Heart left ventricle (tissue), 13 donors: ENCODE measurements around the gene MMAB.

ENCODE experiments used
- POLR2A ChIP-seq, 2 donors: fragments of 450-650 bp; IDR thresholded peaks; one replicate each; pipeline ENCODE4 v1.6.1; 2017; ENCODE audit warnings: antibody characterized with exemption in 2 of 2, mild to moderate bottlenecking in 2 of 2, moderate library complexity in 2 of 2
- TF ChIP-seq, protein P1 (sequence below), 12 donors: fragments of 200-600 bp; sonication (generic) in 4 of 12; IDR thresholded peaks; one replicate each; pipeline versions ENCODE4 v1.5.0 to v1.8.0; 2018 to 2022; ENCODE audit warnings: antibody characterized with exemption in 12 of 12, mild to moderate bottlenecking in 5 of 12
- donor health status: ischemic (EF 13 %, LVEDD 7.1; RV severe dilation, severe dysfunction).
- donor health status: DM: no; HTN: yes; CAD: no.
- donor health status: DM: no; HTN: no; CAD: no.
- donor health status: ischemic (EF 25% LVEDD 6.9; RV normal size, moderate dysfunction).
- donor health status: ischemic (EF 25% LVEDD 5.7; RV mildly dilated, moderate dysfunction).
- donor health status: ischemic (EF 35%, LVEDD 5.7; RV mildly dilated, moderate dysfunction).
- donor health status: nonischemic (EF 11% LVEDD 7.7; RV severe dilation, severe dysfunction).
- donor health status: DM: yes; HTN: yes; CAD: no.
- donor health status: PGD.
- donor health status: ischemic (EF 29% LVEDD 5.4; RV normal size, mild dysfunction).
- donor health status: nonischemic (EF 23%, LVEDD 6.1; RV moderate dilation, normal function).

DNA sequence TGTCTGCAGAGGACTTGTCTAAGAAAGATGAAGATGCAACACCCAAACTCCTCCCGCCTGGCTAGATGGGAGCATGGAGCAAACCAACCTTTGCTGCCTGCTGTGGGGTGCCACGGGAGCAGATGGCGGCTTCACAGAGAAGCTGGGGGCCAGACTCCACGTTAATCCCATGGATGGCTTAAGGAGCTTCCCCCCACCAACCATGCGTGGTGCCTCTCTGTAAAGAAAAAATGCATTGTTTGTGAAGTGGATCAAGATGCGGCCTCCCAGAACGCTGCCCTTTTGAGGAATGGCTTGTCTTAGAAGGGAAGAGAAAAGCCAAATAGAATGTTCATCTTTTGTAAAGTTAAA lies 15.9 kb upstream of the MMAB start:
- TF ChIP-seq, protein P1, sequence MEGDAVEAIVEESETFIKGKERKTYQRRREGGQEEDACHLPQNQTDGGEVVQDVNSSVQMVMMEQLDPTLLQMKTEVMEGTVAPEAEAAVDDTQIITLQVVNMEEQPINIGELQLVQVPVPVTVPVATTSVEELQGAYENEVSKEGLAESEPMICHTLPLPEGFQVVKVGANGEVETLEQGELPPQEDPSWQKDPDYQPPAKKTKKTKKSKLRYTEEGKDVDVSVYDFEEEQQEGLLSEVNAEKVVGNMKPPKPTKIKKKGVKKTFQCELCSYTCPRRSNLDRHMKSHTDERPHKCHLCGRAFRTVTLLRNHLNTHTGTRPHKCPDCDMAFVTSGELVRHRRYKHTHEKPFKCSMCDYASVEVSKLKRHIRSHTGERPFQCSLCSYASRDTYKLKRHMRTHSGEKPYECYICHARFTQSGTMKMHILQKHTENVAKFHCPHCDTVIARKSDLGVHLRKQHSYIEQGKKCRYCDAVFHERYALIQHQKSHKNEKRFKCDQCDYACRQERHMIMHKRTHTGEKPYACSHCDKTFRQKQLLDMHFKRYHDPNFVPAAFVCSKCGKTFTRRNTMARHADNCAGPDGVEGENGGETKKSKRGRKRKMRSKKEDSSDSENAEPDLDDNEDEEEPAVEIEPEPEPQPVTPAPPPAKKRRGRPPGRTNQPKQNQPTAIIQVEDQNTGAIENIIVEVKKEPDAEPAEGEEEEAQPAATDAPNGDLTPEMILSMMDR (IDR thresholded peaks at IDR 0.05): no peak
- TF ChIP-seq POLR2A (IDR thresholded peaks at IDR 0.05): no peak
